ENCODE measurements around the gene TAF10.

TAF10 gene

DNA sequence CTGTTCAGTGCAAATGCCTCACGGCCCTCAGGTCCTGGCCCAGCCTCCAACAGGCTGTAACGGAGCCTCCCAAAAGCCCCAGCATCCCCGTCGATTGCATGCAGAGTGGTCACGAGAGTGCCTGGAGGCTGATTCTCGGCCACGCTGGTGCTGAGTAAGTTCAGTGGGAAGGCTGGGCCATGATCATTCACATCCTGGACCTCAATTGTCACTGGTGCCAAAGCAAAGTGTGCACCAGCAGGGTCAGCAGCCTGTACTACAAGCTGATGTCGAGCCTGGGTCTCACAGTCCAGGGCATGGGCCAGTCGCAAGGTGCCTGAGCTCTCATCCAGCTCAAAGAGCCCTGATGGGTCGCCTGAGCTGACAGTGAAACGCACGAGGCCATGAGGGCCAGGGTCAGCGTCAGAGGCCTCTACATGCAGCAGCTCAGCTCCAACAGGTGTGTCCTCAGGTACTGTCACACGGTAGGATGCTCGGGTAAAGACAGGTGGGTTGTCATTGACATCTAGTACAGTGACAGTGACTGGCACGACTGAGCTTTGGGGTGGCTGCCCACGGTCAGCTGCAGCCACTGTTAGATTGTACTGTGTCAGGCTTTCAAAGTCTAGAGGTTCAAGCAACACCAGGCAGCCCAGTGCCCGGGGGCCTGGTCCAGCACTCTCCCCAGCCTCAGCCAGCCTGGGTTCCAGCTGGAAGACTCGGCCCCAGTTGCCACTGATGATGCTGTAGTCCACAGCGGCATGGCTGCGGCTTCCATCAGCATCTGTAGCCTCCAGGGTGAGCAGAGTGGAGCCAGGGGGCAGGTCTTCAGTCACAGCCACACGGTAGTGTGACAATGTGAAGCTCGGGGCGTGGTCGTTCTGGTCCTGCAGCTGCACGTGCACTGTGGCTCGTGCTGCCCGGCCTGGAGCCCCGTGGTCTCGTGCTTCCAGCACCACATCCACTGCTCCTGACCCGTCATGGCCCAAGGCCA lies 11.7 kb upstream of the TAF10 start:
- no peak for DNase-seq

- no peak for DNase-seq
Observed at GRCh38 chr11:6622261-6623171, 10.5 kb upstream of the TAF10 start.

- no peak for DNase-seq
Observed at GRCh38 chr11:6621711-6622211, 9.7 kb upstream of the TAF10 start.

DNA sequence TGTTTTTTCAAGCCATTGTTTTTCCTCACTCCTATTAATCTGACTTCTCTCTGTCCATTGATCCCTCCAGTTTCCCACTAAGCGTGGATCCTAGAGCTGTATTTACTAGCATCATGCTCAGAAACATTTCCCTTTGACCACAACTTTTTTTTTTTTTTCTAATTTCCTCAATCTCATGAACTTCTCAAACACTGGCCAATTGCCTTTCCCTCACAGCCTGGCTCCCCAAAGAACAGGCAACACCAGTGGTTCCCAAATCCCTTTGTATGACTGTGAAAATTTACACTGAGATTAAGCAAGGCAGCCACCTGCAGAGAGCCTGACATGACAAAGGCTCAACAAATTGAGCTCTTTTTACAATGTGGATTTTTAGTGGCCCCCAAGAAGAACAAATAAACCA lies 8.6 kb upstream of the TAF10 start:
- no peak for DNase-seq

DNA sequence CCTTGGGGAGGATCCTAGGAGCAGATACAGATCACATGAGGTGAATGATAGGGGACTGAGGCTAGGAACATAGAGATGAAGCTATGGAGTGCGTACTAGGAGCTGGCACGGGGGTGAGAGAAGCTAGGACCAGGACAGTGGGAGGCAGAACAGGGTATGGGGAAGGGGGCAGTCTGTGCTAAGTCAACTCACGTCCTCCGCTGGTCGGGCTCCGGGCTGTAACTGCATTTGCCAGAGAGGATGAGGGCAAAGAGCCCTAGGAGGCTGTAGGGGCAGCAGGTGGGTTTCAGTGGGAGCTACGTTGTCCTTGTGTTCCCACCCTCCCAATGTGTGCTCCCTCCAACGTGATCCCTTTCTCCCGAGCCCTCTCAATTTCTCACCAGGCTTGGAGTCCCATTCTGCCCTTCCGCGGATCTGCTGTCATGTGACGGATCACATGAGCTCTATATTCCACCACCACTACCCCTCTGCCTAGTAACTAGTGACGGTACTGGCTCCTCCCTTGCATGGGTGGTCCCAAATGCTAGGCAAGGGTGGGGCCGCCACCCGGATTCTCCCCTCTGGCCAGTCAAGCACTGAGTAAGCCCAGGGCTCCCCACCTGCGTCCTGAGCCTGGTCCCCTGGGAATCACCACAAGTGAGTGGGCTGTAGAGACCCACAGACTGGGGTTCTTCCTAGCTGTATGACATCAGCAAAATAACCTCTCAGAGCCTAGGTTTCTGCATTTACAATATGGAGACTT lies 7.2 kb upstream of the TAF10 start, which contains the start of gene TPP1:
TPP1 (minus strand) TSS at position 419 of the 742 bp plus-strand sequence; CDS start at position 397, 22 bp downstream.
- peak; percentile 52 for DNase-seq

- DNase-seq: no peak
Observed at GRCh38 chr11:6618117-6619003, 6.3 kb upstream of the TAF10 start.

- no peak for DNase-seq
Observed at GRCh38 chr11:6617315-6617781, 5.3 kb upstream of the TAF10 start.

DNA sequence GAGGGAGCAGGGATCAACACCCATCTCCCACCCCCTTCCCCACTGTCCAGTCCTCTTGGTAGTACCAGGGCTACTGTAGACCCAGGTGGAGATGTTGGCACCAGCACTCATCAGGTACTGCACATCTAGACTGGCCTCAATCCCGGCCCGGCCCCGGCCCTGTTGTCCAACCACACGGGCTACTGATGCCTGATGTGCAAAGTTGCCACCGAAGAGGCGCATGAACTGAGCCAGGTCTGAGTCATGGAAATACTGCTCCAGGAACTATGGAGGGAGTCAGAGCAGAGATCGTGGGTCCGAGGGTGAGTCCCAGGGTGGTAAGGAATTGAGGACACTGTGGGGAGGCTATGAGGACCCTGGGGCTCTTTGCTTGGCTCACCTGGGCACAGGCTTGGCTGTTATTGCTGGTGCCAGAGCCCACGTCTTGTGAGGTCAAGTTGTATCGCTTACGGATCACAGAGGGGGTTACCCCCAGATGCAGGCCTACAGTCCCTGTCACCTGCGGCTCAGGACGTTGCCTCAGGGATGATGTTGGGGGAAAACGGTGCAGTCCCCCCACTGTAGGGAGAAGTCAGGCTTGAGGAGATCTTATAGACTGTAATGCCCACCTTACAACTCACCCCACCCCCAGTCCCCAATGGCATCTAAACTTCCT lies 4.7 kb upstream of the TAF10 start:
- DNase-seq: no peak

GRCh38 chr11:6615882-6616585 lies 4.0 kb upstream of the TAF10 start:
- no peak for DNase-seq

DNA sequence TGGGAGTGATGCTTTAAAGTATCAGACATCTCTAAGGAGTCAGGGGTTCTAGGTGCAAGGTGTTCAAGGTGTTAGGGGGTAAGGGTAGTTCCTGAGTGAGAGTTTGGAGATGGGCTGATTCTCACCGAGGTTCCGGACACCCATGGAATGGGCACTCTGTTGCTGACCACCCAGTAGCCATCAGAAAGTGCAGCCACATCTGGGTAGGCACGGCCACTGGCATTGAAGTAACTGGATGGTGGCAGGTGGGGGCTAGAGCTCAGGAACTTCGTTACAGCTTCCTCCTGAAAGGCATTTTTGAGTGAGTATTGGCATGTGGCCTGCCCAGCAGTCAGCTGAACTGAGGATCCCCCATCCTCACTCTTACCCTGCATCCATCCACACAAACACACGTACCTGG lies 3.0 kb upstream of the TAF10 start:
- no peak for DNase-seq

DNA sequence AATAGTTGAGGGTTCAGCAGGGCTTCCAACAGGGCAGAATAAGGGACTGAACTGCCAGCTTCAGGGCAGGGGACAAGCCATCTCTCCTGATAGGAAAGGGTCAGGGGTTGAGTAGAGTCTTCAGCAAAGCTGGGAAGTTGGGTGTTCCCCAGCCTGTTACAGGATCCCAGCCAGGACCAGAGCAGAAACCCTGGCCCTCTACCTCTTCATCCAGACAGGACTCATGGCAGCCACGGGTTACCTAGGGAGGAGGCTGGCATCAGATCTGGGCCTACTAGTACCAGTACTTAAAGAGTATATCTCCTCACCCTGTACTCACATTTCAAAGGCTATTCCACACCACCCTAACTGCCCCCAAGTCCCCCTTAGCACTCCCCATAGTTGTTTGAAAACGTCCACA lies 2.4 kb upstream of the TAF10 start:
- DNase-seq: no peak

- DNase-seq: no peak
Observed at GRCh38 chr11:6613496-6613895, 1.5 kb upstream of the TAF10 start.

DNA sequence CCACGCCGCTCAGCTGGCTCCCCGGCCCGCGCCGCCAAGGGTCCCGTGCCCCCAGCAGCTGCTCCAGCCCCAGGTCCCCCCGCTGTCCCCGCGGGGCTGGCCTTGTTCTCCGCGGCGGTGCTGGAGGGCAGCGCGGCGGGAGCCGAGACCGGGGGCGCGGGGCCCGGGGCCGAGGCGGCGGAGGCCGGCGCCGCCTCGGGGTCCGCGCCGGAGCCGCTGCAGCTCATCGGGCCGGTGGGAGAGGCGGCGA lies 128 bp downstream of the TAF10 start:
- DNase-seq: no peak

GRCh38 chr11:6611092-6611962 lies 689 bp downstream of the TAF10 start:
- no peak for DNase-seq

DNA sequence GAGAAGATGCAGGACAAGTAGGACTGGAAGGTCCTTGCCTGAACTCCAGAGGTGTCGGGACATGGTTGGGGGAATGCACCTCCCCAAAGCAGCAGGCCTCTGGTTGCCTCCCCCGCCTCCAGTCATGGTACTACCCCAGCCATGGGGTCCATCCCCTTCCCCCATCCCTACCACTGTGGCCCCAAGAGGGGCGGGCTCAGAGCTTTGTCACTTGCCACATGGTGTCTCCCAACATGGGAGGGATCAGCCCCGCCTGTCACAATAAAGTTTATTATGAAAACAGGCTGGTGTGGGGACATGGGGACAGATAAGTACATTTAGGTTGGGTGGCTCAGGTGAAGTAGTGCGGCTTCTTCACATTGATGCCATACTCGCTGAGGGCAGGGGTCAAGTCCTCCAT lies 1.4 kb downstream of the TAF10 start:
- no peak for DNase-seq

GRCh38 chr11:6609502-6610015 lies 2.5 kb downstream of the TAF10 start:
- no peak for DNase-seq

DNA sequence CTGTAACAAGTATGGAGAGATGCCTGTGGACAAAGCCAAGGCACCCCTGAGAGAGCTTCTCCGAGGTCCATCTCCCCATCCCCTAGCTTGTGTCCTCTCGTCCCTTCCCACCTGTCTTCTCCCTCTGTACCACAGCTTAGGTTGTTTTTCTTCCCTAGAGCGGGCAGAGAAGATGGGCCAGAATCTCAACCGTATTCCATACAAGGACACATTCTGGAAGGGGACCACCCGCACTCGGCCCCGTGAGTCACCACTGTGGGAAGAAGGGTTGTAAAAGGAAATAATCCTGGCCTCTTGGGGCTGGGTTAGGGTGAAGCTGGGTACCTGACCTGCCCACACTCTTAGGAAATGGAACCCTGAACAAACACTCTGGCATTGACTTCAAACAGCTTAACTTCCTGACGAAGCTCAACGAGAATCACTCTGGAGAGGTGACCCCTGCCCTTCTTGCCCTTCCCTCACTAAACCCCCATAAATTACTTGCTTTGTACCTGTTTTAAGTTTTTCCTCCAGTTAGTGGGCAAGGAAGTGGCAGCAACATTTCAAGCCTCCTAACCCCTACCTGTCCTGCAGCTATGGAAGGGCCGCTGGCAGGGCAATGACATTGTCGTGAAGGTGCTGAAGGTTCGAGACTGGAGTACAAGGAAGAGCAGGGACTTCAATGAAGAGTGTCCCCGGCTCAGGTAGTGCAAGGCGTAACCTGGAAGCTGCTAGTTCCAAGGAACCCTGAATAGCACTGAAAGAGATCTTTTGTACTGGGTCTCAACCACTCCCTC lies 3.1 kb downstream of the TAF10 start:
- no peak for DNase-seq

DNA sequence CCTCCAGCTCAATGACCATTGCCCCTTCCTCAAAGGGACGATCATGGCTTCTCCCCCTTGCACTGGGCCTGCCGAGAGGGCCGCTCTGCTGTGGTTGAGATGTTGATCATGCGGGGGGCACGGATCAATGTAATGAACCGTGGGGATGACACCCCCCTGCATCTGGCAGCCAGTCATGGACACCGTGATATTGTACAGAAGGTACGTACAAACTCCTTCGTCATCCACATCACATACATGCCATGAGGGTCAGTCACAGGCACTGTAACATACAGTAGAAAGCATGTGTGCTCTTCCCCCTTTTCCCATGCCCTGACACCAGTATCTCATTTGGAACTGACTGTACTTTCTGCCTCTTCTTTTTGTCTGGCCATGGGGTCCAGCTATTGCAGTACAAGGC lies 4.0 kb downstream of the TAF10 start:
- DNase-seq: no peak

All from NCI-H524 treated with DMSO at 0.1 percent for 48 hours (cell line).